ENCODE measurements around the gene ATP6V0A4.
A peak's percentile ranks its signal among the peaks of the same experiment; 100 is the strongest.
"Not testable (repeated sequence)": the region's sequence is repeated elsewhere in the genome, so short reads cannot be mapped to it uniquely, and the experiment has no call there.

Gene ATP6V0A4

GRCh38 chr7:138750901-138751464 lies 47.0 kb downstream of the ATP6V0A4 start:
- no peak for DNase-seq (ENCODE audit: low spot score)

GRCh38 chr7:138750473-138750872 lies 47.5 kb downstream of the ATP6V0A4 start:
- DNase-seq (ENCODE audit: low spot score): no peak

- DNase-seq (ENCODE audit: low spot score): no peak
Measured at GRCh38 chr7:138749960-138750359, 48.0 kb downstream of the ATP6V0A4 start.

- DNase-seq (ENCODE audit: low spot score): no peak
Measured at GRCh38 chr7:138748666-138749065, 49.3 kb downstream of the ATP6V0A4 start.

- no peak for DNase-seq (ENCODE audit: low spot score)
Measured at GRCh38 chr7:138746073-138746472, 51.9 kb downstream of the ATP6V0A4 start.

- DNase-seq (ENCODE audit: low spot score): no peak
Measured at GRCh38 chr7:138745189-138745588, 52.8 kb downstream of the ATP6V0A4 start.

GRCh38 chr7:138741453-138741735 lies 56.6 kb downstream of the ATP6V0A4 start:
- DNase-seq (ENCODE audit: low spot score): no peak

GRCh38 chr7:138739859-138740258 lies 58.1 kb downstream of the ATP6V0A4 start:
- no peak for DNase-seq (ENCODE audit: low spot score)

- peak; percentile 90 for DNase-seq (ENCODE audit: low spot score)
Measured at GRCh38 chr7:138738551-138739335, 59.3 kb downstream of the ATP6V0A4 start.

- no peak for DNase-seq (ENCODE audit: low spot score)
Measured at GRCh38 chr7:138738114-138738513, 59.9 kb downstream of the ATP6V0A4 start.

- no peak for DNase-seq (ENCODE audit: low spot score)
Measured at GRCh38 chr7:138735399-138735798, 62.6 kb downstream of the ATP6V0A4 start.

GRCh38 chr7:138731733-138732132 lies 66.3 kb downstream of the ATP6V0A4 start:
- not testable (repeated sequence) for DNase-seq (ENCODE audit: low spot score)

- DNase-seq (ENCODE audit: low spot score): no peak
Measured at GRCh38 chr7:138729444-138729843, 68.6 kb downstream of the ATP6V0A4 start.

- no peak for DNase-seq (ENCODE audit: low spot score)
Measured at GRCh38 chr7:138727336-138728099, 70.5 kb downstream of the ATP6V0A4 start.

GRCh38 chr7:138726288-138726687 lies 71.7 kb downstream of the ATP6V0A4 start:
- DNase-seq (ENCODE audit: low spot score): no peak

- no peak for DNase-seq (ENCODE audit: low spot score)
Measured at GRCh38 chr7:138720286-138720685, 77.7 kb downstream of the ATP6V0A4 start.

- DNase-seq (ENCODE audit: low spot score): no peak
Measured at GRCh38 chr7:138716889-138717288, 81.1 kb downstream of the ATP6V0A4 start.

- DNase-seq (ENCODE audit: low spot score): no peak
Measured at GRCh38 chr7:138713191-138713590, 84.8 kb downstream of the ATP6V0A4 start.

GRCh38 chr7:138712652-138713051 lies 85.3 kb downstream of the ATP6V0A4 start:
- DNase-seq (ENCODE audit: low spot score): no peak

- DNase-seq (ENCODE audit: low spot score): no peak
Measured at GRCh38 chr7:138710536-138711385, 87.2 kb downstream of the ATP6V0A4 start.

- DNase-seq (ENCODE audit: low spot score): no peak
Measured at GRCh38 chr7:138705167-138705566, 92.8 kb downstream of the ATP6V0A4 start.

- DNase-seq (ENCODE audit: low spot score): no peak
Measured at GRCh38 chr7:138701537-138701923, 96.5 kb downstream of the ATP6V0A4 start.

Measured in LoVo (cell line).